HG03064 (cell line): ENCODE data around the gene SLC6A14.

Experiments
- ATAC-seq: cut with Tn5 transposase; IDR thresholded peaks from one replicate; pipeline ENCODE4 v1.9.1; 2021; ENCODE audit warnings: low read depth; ENCODE audit not compliant: unreplicated experiment

Gene SLC6A14, protein sequence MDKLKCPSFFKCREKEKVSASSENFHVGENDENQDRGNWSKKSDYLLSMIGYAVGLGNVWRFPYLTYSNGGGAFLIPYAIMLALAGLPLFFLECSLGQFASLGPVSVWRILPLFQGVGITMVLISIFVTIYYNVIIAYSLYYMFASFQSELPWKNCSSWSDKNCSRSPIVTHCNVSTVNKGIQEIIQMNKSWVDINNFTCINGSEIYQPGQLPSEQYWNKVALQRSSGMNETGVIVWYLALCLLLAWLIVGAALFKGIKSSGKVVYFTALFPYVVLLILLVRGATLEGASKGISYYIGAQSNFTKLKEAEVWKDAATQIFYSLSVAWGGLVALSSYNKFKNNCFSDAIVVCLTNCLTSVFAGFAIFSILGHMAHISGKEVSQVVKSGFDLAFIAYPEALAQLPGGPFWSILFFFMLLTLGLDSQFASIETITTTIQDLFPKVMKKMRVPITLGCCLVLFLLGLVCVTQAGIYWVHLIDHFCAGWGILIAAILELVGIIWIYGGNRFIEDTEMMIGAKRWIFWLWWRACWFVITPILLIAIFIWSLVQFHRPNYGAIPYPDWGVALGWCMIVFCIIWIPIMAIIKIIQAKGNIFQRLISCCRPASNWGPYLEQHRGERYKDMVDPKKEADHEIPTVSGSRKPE

DNA sequence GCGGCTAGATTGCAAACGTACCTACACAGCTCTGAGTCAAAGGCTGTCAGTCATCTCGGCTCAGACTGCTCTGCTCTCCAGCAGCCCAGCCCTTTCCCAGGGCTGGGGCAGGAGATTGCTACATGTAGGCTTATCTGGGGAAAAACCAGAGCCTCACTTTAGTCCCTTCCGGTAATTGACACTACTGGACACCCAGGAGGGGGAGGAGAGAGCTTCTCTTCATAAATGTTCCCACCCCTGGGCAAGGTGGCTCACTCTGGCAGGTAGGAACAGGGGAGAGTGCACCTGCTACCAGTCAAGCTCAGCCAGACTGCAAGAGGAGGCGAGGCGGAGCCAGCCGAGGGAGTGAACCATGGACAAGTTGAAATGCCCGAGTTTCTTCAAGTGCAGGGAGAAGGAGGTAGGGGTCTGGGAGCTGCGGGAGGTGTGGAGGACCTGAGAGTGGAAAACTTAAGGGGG lies at the start of gene SLC6A14:
Gene SLC6A14 (plus strand): TSS at position 249 of the 459 bp plus-strand sequence. CDS start 104 bp downstream, at position 353.
- ATAC-seq, result no peak

DNA sequence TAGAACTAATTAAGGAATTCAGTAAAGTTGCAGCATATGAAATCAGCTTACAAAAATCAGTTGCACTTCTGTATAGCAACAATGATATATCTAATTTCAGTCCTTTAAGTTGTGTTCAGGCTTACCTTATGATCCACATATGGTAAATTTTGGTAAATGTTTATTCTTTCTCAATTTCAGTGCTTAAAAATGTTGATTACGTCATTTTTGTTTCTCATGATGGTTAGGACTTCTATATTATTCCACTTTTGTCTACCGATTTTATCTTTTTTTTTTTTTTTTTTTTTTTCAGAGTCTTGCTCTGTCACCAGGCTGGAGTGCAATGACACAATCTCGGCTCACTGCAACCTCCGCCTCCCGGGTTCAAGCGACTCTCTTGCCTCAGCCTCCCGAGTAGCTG lies 40.7 kb upstream of the SLC6A14 start:
- ATAC-seq, result no peak

DNA sequence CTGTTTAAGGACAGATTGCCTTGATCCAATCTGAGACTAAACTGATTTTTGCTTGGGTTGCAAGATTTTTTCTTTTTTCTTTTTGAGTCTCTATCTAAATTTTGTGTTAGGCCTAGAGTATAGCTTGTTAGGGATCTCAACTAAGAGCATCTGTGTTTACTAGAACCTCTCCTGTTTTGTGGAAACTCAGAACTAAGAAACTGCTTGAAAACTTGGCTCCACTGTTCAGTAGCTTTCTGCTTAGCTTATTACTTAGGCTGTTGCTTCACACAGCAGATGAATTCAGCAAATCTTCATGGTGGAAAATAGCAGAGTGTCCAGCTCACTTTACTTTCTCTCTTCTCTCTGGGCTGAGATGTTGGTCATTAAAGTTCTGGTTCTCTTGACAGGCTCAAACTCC lies 36.7 kb upstream of the SLC6A14 start:
- no peak for ATAC-seq

DNA sequence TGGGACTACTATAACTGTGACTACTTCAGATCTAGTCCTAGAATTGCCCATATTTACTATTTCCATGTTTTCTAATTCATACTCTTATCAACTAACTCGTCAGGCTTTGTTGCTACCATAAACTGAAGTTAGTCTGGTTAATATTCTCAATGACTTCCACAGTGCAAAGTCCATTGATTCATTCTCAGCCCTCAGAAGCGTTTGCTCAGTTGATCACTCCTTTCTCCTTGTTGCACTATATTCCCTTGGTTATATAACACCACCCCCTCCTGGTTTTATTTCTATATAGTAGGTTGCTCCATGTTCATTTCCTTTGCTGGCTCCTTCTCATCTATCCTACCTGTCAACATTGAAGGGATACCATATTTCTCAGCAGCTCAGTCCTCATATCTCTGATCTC lies 27.2 kb upstream of the SLC6A14 start:
- ATAC-seq, result no peak

DNA sequence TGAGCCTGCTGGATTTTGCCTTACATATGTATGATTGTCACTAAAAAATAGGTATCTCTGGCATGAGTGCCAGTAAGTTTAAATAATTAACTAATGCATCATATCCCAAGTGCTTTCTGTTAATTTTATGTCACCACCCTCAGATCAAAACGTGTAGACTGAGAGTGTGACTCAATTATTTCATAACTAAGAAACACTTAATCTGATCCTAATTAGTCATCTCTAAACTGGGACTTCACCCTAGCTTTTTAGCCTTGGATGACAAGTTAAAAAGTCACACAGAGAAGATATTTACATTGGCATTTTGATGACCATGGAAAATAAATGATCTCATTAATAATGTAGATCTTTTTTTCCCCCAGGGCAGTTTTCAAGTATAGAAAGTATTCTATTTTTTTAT lies 23.1 kb upstream of the SLC6A14 start:
- ATAC-seq, result no peak

DNA sequence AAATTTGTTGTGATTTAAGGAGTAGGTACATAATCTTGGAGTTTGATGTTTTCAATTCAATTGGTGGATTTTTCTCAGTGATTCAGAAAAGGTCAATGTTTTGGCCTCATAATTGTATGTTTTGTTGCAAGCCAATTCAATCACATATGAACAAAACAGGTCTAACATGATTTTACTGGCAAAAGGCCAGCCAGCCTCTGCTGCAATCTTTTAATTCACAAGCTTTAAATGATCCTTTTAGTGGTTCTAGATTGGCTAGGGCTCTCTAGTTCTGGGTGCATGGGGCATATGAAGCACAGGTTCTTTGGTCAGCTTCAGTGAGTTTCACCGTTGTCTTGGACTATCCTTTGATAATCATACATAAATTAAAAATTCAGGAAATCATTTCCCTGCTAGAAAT lies 19.2 kb upstream of the SLC6A14 start:
- ATAC-seq, result no peak

DNA sequence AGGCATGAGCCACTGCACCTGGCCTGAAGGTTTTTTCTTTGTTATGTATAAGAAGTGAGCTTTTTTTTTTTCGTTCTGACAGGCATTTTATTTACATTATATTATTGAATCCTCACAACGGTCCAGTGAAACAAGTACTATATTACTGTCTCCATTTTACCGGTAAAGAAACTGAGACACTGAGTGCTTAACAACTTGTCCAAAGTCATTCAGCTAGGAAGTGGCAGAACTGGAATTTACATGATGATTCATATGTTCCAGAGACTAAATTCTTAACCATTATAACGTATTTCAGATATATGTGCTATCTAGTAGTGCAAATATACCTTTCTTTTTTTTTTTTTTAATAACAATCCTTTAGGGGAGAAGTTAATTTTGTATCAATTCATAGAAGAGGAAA lies 18.4 kb upstream of the SLC6A14 start:
- ATAC-seq, result no peak

DNA sequence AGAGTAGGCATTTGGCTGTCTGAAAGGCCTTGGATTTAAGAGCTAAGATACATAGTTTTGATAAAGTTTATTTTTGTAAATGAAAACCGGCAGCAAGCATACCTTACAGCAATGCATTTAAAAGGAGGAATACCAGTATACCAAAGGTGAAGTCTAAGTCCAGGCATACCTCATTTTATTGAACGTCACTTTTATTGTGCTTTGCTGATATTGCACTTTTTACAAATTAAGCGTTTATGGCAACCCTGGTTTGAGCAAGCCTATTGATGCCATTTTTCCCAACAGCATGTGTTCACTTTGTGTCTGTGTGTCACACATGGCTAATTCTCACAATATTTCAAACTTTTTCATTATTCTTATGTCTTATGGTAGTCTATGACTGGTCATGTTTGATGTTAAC lies 8.4 kb upstream of the SLC6A14 start:
- ATAC-seq, result no peak

DNA sequence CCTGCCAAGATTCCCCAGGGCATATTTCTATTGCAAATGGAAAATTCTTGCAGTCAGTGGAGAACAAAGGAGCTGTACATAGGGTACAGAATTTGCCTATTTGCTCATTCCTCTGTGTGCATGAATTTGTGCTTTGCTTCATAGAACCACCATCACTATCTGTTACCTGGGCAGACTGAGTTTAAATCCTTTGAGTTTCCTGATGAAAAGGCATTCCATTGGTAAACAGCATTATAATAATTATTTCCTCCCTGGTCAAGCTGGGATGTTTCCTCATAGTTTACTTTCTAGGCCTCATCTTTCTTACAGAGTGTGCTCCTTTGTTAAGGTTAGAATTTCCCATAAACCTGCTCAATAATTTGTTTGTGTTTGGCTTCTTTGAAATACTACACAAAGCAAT lies 809 bp upstream of the SLC6A14 start:
- ATAC-seq, result no peak

DNA sequence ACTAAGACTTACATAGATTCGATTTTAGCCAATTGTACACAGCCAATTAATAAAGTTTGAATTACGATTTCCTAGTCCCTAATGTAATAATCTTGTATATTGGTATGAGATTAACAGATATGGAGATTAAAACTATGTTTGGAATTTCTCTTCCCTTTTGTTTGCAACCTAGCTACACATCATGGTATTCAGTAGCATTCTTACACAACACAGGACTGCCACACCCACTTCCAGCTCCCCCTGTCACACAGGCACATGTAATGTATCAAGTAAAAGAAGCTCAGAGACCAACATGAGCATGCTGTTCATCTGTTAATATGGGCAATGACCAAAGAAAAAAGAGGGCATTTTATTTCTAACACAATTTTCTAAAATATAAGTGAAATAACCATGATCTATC lies 12.8 kb downstream of the SLC6A14 start:
- no peak for ATAC-seq

DNA sequence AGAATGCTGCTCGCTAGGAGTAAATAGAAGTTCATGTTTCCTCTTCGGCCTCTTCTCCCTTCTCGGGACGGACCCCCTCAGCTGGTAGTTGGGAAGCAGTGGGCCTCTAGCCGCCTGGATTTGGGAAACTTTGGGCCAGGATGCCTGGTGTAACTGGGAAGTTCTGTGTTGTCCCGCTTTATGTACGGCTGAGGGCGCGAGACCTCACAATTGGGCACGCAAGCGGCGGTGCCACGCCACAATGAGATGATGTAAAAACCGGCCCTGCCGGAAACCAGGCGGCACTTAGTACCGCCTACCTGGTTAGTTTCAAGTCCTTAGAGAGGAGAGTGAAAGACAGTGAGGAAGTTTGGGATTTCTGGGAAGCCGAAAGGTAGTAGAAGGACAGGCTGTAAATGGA lies 26.4 kb downstream of the SLC6A14 start, which contains the start of gene CT83:
Gene CT83 (minus strand): TSS at position 155 of the 400 bp plus-strand sequence. CDS start 120 bp downstream, at position 35.
- ATAC-seq, result no peak

DNA sequence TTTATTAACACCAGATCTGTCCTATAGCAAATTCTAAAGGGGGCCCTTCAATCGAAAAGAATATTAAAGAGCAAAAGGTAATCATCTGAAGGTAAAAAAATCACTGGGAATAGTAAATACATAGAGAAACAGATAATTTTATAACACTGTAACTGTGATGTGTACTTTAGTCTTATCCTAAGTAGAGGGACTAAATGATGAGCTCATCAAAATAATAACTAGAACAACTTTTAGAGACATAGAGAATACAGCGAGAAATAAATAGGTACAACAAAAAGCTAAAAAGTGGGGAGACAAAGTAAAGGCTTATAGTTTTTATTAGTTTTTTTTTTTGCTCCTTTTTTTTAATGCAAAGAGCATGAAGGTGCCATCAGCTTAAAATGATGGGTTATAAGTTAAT lies 43.7 kb downstream of the SLC6A14 start:
- no peak for ATAC-seq

DNA sequence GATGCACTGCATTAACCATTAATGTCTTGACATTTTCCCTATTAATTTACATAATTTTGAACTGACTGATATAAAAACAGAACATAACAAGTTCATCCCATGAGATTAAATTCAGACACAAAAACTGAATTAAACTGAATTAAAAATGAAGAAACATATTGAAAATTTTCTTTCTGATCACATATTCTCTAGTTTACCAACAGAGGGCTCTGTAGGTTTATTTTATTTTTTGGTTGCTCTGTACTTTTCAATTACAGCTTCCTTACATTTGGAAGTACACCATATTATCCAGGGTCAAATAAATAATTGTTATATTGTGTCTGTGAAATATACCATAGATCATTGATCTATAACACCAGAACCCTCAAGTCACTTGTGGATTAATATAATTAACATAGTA lies 53.7 kb downstream of the SLC6A14 start:
- no peak for ATAC-seq

DNA sequence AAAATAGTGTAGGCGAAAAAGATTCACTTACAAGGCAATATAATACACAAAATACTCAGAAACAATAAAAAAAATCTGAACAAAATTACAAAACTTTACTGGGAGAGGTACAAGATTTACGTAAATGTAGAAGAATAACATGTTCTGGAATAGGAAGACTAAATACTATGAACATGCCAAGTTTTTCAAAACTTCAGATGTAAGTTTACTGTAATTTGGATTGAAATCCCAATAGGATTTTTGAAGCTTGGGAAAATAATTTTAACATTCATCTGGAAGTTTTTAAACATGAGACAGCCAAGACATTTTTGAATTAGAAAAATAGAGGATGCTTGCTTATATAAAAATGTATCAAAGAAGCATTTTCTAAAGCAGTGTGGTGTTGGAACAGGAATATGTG lies 56.9 kb downstream of the SLC6A14 start:
- no peak for ATAC-seq

DNA sequence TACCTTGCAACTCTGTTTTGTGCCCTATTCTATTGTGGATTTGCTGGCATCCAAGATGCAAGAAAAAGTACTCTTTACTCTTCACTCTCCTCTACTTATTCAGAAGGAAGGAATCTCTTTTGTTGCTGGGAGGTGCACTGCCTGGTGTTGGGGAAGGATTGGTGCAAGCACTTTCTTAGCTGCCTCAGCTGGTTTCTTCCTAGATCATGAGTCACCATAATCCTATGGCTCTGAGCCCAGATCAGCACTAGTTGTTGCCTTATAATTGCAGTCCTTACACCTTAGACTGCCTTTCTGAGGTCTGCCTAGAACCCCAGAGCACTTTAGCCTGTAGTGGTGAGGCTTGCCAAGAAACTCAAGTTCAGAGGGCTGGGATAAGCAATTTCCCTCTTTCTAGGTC lies 63.4 kb downstream of the SLC6A14 start:
- no peak for ATAC-seq
